Measurements from ENCODE around the gene PTPRN2. TPM values are rescaled to one million over a fixed set of nuclear protein-coding genes. Genes with fewer than 3 reads are reported as not detected.

PTPRN2 gene
- total and polyA plus RNA-seq, 2 of the 13 experiments (the other 11 are each of a cell fraction or from before 2014, with no cell fraction given), result 2.5 to 24.2 TPM

GRCh38 chr7:157618091-157618726, 969.4 kb downstream of the PTPRN2 start:
- H3K27me3 ChIP-seq (ENCODE audit: control insufficient read depth in 1 of 2, insufficient read depth in 2 of 2, low read length in 2 of 2), result peaks cover 0 to 75% of the 10 kb centered on the region in 2 experiments; a peak in 4 of 5 replicates
- in situ Hi-C loops (cut with HindIII; ENCODE audit: extremely low pct_ligation_motif_present, low pct_unique_long_range_greater_than_20kb), result no loop called here
- FAIRE-seq, result no peak
- no peak for DNase-seq (ENCODE audit: low spot score)
- POLR2A ChIA-PET, result no interaction called here
- no peak overlapping the region for H3K4me3 ChIP-seq (replicated peaks in 1 of 3; ENCODE audit: insufficient read depth in 1 of 3, low read depth in 2 of 3, low read length in 3 of 3)
- no peak overlapping the region for H3K27ac ChIP-seq (ENCODE audit: extremely low read length, insufficient read depth, low read length)
- no peak overlapping the region for H3K4me2 ChIP-seq (ENCODE audit: low read depth, low read length)
- no peak for TF ChIP-seq ZNF646 (CRISPR knock-in tag; IDR thresholded peaks at IDR 0.05)
- no peak for TF ChIP-seq ZGPAT (CRISPR knock-in tag; IDR thresholded peaks at IDR 0.05)
- no peak for TF ChIP-seq MLXIP (CRISPR knock-in tag; IDR thresholded peaks at IDR 0.05; ENCODE audit: borderline replicate concordance)
- no peak for TF ChIP-seq SNAI1 (CRISPR knock-in tag; IDR thresholded peaks at IDR 0.05; ENCODE audit: borderline replicate concordance)
- no TSS peak for BruUV-seq (replicated peaks)
- intact Hi-C loops (cut with micrococcal nuclease; ENCODE audit: unreplicated experiment), result no loop called here
- H3K79me2 ChIP-seq (ENCODE audit: insufficient read depth, low read length), result no peaks in the 10 kb centered on the region
- WGBS (ENCODE audit: low lambda C conversion rate), result 74% methylated on average over 17 of the region's 26 CpGs
- no peaks in the 10 kb centered on the region for H3K9me3 ChIP-seq (ENCODE audit: low read length)
- H3K9ac ChIP-seq (ENCODE audit: insufficient read depth, low read depth, low read length), result no peak overlapping the region
- H3K4me1 ChIP-seq (ENCODE audit: insufficient read depth, low read length), result no peaks in the 10 kb centered on the region
- no peak for ATAC-seq
- CTCF ChIA-PET (ENCODE audit: low intra/inter-chr PET ratio, low total read pairs), result no interaction called here
- no peaks in the 10 kb centered on the region for H4K20me1 ChIP-seq (ENCODE audit: insufficient read depth, low read length)
- H3K36me3 ChIP-seq (replicated peaks in 1 of 2; ENCODE audit: control insufficient read depth in 1 of 2, insufficient read depth in 2 of 2, low read length in 2 of 2), result no peaks in the 10 kb centered on the region
- no peak overlapping the region for H2AFZ ChIP-seq (ENCODE audit: low read length)
